OCI-LY7 (cell line): ENCODE data around the gene HIVEP3.

Experiments used
- CTCF ChIP-seq: fragments of 200-600 bp; sonication (generic); conservative IDR thresholded peaks from 2 replicates; pipeline ENCODE4 v1.5.1; 2014; ENCODE audit warnings: mild to moderate bottlenecking, antibody characterized with exemption, low read length, moderate library complexity, mixed read lengths
- EZH2phosphoT487 ChIP-seq: fragments of 200-600 bp; sonication (generic); IDR thresholded peaks from 2 replicates; pipeline ENCODE4 v1.6.1; 2018; ENCODE audit warnings: low read depth, borderline replicate concordance, mild to moderate bottlenecking, mixed run types, antibody characterized with exemption, low read length, moderate library complexity, mixed read lengths

- TF ChIP-seq CTCF (no peak), EZH2phosphoT487 (no peak)
Measured at GRCh38 chr1:41473738-41474362, 444.9 kb downstream of the HIVEP3 start.
